GM21528 (cell line): ENCODE measurements around the gene C16orf78.
A peak's percentile ranks its signal among the peaks of the same experiment; 100 is the strongest.
"Not testable (repeated sequence)": the region's sequence is repeated elsewhere in the genome, so short reads cannot be mapped to it uniquely, and the experiment has no call there.

ENCODE experiments used
- ATAC-seq: cut with Tn5 transposase; IDR thresholded peaks from one replicate; pipeline ENCODE4 v1.9.1; 2021; ENCODE audit warnings: mild to moderate bottlenecking, moderate library complexity; ENCODE audit not compliant: unreplicated experiment, low FRiP score

The C16orf78 gene

GRCh38 chr16:49349446-49350168 lies 24.0 kb upstream of the C16orf78 start:
- no peak for ATAC-seq

DNA sequence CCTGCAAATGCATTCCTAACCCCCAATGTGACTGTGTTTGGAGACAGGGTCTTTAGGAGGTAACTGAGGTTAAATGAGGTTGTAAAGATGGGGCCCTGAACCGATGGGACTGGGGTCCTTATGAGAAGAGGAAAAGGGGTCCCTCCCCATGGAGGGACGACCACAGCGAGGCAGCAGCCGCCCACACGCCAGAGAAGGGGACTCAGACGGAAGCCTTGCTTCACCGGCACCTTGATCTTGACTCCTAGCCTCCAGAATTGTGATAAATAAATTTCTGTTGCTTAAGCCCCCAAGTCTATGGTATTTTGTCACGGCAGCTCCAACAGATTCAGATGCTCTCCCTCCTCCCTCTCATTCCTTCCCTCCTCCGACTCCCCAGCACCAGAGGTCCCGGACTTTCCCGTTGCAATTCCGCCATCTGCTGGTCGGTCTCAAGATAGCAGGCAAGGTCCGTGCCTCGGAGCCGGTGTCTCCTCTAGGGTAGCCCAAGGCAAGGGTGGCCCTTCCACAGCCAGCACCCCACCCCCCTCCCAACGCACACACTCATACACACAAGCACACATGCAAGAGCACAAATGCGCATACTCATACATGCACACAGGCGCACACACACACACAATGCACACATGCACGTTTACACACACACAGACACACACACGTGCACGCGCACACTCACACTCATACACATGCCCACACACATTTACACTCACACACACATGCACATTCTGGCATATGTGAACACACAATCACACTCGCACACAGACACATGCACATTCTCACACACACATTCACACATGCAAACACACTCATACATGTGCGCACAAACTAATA lies 23.1 kb upstream of the C16orf78 start:
- ATAC-seq, result no peak

- no peak for ATAC-seq
Measured at GRCh38 chr16:49351096-49351487, 22.5 kb upstream of the C16orf78 start.

- ATAC-seq, result no peak
Measured at GRCh38 chr16:49352892-49353291, 20.7 kb upstream of the C16orf78 start.

GRCh38 chr16:49353680-49354079 lies 19.9 kb upstream of the C16orf78 start:
- ATAC-seq, result no peak

GRCh38 chr16:49354101-49354500 lies 19.5 kb upstream of the C16orf78 start:
- ATAC-seq, result no peak

- ATAC-seq, result no peak
Measured at GRCh38 chr16:49354991-49355390, 18.6 kb upstream of the C16orf78 start.

GRCh38 chr16:49355933-49356665 lies 17.5 kb upstream of the C16orf78 start:
- no peak for ATAC-seq

DNA sequence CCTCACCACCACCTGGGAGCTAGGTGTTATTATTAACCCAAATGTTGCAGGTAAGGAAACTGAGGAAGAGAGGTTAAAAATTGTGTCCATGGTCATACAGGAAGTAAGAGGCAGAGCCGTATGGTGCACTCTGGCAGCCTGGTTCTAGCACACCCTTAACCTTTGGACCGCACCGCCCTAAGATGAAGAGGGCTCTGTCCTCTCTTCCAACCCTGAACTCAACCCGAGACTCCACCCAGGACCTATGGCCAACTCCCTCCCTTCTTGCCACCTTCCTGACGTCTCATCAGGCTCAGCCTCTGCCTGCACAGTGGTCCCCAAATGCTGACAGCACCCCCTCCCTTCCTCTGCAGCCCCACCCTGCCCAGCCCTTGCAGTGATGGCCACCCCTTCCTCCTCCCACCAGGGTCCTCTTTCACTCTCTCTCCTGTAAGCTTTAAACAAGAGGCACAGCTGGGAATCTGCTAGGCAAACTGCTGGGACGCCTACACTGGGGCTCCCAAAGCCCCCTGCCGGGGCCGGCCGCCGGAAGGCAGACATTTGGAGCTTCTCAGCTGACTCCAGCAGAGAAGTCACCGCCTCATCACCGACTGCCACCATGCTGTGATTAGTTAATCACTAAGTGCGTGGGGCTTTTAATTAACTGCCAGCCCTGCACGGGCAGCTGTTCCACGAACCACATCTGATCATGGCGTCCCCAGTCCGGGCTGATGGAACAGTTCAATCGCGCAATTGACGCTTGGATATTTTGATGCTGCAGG lies 16.7 kb upstream of the C16orf78 start:
- ATAC-seq, result no peak

GRCh38 chr16:49359591-49359990 lies 14.0 kb upstream of the C16orf78 start:
- ATAC-seq, result no peak

DNA sequence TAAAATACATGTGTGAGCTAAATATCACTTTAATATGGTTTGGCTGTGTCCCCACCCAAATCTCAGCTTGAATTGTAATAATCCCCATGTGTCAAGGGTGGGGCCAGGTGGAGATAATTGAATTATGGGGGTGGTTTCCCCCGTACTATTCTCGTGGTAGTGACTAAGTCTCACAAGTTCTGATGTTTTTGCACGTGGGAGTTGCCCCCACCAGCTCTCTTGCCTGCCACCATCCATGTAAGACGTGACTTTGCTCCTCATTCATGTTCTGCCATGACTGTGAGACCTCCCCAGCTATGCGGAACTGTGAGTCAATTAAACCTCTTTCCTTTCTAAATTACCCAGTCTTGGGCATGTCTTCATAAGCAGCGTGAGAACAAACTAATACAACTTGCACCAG lies 11.9 kb upstream of the C16orf78 start:
- ATAC-seq, result not testable (repeated sequence)

DNA sequence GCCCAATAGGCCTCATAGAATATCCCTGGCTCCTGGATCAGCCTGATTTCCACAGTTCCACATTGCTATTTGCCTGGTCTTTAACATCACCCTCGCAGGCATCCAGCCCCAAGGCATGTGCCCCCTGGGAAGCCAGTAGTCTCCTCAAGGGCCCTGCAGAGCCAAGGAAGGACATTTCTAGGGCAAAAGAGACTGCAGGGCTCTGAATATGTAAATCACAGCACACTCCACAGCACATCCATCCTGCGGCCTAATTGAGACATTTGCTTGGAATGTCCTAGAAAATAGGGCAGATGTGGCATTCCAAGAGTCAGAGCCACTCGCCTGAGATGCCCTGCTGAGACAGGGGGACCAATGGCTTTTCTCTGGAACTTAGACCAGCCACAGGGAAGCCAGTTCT lies 11.4 kb upstream of the C16orf78 start:
- no peak for ATAC-seq

GRCh38 chr16:49365711-49366509 lies 7.7 kb upstream of the C16orf78 start:
- ATAC-seq, result peak; percentile 96

DNA sequence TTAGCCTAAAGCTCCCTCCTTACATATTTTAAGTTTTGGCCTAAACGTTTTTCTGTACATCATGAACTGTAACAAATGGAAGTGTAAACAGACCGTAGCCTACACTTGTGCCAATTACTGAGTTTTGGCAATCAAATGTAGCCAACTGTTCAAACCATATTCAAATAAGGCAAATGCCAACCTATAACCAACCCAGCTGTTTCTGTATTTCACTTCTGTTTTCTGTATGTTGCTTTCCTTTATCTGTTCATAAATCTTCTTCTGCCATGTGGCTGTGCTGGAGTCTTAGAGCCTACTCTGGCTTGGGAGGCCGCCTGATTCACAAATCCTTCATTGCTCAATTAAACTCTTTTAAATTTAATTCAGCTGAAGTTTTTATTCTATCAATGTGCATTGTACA lies 6.9 kb upstream of the C16orf78 start:
- ATAC-seq, result peak; percentile 62

DNA sequence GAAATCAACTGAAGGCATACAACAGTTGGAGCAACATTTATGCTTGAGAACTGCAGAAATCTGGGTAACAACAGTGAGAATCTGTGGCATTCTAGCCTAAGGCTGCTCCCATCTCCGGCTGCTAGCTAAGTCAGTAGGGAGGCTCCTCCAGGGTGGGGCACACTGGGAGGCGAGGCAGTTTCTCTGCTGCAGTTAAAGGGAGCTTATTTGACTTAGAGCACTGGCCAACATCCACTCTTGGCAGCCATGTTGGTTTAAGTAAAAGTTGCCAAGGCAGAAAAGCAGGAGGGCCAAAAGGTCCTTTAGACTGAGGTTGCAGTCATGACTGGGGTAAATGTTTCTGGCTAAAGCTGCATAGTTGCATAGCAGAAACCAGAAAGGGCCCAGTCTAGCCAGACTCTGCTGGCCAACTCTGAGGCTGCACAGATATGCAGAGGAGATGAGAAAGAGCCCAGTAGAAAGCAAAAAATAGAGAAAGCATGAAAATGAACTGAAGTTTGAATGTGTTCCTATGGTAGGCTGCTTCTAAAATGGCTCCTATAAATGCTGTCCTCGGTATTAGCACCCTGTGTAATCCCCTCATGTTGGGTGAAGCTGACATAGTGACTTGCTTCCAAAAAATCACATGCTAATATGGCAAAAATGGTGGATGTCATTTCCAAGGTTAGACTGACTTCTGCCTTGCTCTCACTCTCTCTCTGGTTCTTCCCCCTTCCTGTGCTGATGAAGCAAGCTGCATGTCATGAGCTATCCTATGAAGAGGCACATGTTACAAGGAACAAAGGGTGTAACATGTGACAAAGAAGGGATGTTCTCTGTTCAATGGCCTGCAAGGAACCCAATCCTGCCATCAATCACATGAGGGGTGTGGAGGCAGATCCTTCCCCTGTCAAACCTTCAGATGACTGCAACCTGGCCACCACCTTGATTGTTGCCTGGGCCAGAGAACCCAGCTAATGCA lies 3.7 kb upstream of the C16orf78 start:
- ATAC-seq, result no peak

DNA sequence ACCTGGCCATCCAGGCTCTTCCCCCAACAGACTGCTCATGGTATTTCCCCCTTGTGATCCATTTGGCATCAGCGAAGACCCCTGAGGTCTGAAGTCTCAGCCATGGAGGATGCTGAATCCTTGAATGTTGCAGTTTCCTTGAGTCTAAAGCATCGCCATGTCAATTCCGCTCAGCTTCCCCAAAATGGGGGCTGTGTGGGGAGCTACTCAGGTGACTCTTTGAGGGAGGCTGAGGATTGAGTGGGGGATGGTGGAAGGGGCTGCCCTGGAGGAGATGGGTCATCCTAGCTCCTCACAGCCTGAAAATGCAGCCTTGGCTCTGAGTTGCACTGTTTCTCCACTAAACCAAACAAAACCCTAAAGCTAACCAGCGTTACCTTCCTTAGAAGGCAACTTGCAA lies 2.6 kb downstream of the C16orf78 start:
- no peak for ATAC-seq

DNA sequence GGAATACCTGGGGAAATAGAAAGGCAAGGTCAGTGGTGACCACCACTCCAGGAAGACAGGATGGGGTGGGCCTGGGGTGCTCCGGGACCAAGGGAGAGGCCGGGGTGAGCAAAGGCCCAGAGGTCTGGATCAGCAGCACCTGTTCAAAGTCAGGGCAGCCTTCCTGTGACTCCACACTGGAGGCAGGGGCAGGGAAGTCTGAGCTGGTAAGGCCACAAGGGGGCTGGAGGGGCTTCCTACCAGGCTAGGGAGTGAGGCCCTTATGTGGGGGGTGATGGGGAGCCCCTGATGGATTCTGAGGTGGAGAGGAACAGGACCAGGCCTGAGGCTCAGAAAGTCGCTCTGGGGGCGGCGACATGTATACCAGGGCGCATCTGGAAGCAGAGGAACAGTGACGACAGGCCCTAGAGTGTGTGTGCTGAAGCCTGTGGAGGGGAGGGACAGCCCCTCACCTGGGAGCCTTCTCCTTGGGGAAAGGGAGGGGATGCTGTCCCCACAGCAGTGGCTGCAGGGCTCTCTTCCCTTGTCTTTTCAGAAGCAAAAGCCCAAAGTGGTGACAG lies 3.7 kb downstream of the C16orf78 start:
- ATAC-seq, result no peak

GRCh38 chr16:49378238-49378637 lies 4.6 kb downstream of the C16orf78 start:
- no peak for ATAC-seq
